HG03571 (cell line): ENCODE measurements around the gene ABCB1.
A peak's percentile ranks its signal among the peaks of the same experiment; 100 is the strongest.
"Not testable (repeated sequence)": the region's sequence is repeated elsewhere in the genome, so short reads cannot be mapped to it uniquely, and the experiment has no call there.

ENCODE experiments used
- ATAC-seq: cut with Tn5 transposase; IDR thresholded peaks from one replicate; pipeline ENCODE4 v1.9.1; 2021; ENCODE audit not compliant: unreplicated experiment

Gene ABCB1

GRCh38 chr7:87580636-87581035 lies 20.0 kb downstream of the ABCB1 start:
- no peak for ATAC-seq

- no peak for ATAC-seq
Measured at GRCh38 chr7:87575521-87575920, 25.2 kb downstream of the ABCB1 start.

GRCh38 chr7:87574630-87575029 lies 26.1 kb downstream of the ABCB1 start:
- ATAC-seq: no peak

- not testable (repeated sequence) for ATAC-seq
Measured at GRCh38 chr7:87572513-87572912, 28.2 kb downstream of the ABCB1 start.

- no peak for ATAC-seq
Measured at GRCh38 chr7:87570178-87570577, 30.5 kb downstream of the ABCB1 start.

- ATAC-seq: no peak
Measured at GRCh38 chr7:87567052-87567451, 33.6 kb downstream of the ABCB1 start.

GRCh38 chr7:87566311-87566900 lies 34.3 kb downstream of the ABCB1 start:
- ATAC-seq: no peak

- ATAC-seq: no peak
Measured at GRCh38 chr7:87565877-87566276, 34.8 kb downstream of the ABCB1 start.

- peak; percentile 89 for ATAC-seq
Measured at GRCh38 chr7:87564296-87564963, 36.3 kb downstream of the ABCB1 start.

GRCh38 chr7:87561702-87562101 lies 39.0 kb downstream of the ABCB1 start:
- ATAC-seq: no peak

GRCh38 chr7:87561102-87561501 lies 39.6 kb downstream of the ABCB1 start:
- ATAC-seq: no peak

GRCh38 chr7:87552351-87552900 lies 48.3 kb downstream of the ABCB1 start:
- no peak for ATAC-seq

GRCh38 chr7:87548123-87548919 lies 52.4 kb downstream of the ABCB1 start:
- no peak for ATAC-seq

- ATAC-seq: no peak
Measured at GRCh38 chr7:87545760-87546159, 54.9 kb downstream of the ABCB1 start.

- ATAC-seq: no peak
Measured at GRCh38 chr7:87543623-87544022, 57.1 kb downstream of the ABCB1 start.

GRCh38 chr7:87541648-87542047 lies 59.0 kb downstream of the ABCB1 start:
- ATAC-seq: no peak

- no peak for ATAC-seq
Measured at GRCh38 chr7:87538052-87538451, 62.6 kb downstream of the ABCB1 start.

- no peak for ATAC-seq
Measured at GRCh38 chr7:87534072-87534471, 66.6 kb downstream of the ABCB1 start.

- ATAC-seq: no peak
Measured at GRCh38 chr7:87530126-87530525, 70.6 kb downstream of the ABCB1 start.

- ATAC-seq: no peak
Measured at GRCh38 chr7:87528730-87529129, 72.0 kb downstream of the ABCB1 start.

- ATAC-seq: no peak
Measured at GRCh38 chr7:87518735-87519134, 81.9 kb downstream of the ABCB1 start.

- no peak for ATAC-seq
Measured at GRCh38 chr7:87517891-87518290, 82.8 kb downstream of the ABCB1 start.
